ENCODE data around the gene SPAG7.

The SPAG7 gene

GRCh38 chr17:4998027-4998731 lies 30.6 kb upstream of the SPAG7 start:
- peak overlapping the region; percentile 71 to 95 for H3K4me3 ChIP-seq (ENCODE audit: low read length in 2 of 2)

GRCh38 chr17:4997302-4998026 lies 29.8 kb upstream of the SPAG7 start, which contains the start of the genes INCA1 and KIF1C:
Gene INCA1, minus strand, starts transcription at chr17:4997522. Its CDS starts 3,085 bp downstream, at chr17:4994437.
Gene KIF1C, plus strand, starts transcription at chr17:4997950. Its CDS starts 2,297 bp downstream, at chr17:5000247.
- WGBS, 2 donors (ENCODE audit: extremely low coverage in 2 of 2, insufficient read length in 2 of 2, insufficient replicate concordance in 1 of 2): no CpG with 5 or more reads among the region's 93 CpGs
- Histone ChIP-seq H4K91ac (ENCODE audit: low read depth, low read length, poor library complexity) (no peak within 1 kb of the TSS), H3K4me2 (ENCODE audit: insufficient read depth, low read length, poor library complexity, severe bottlenecking) (peak within 1 kb of the TSS; percentile 93), H4K8ac (ENCODE audit: low read depth, low read length) (peak within 1 kb of the TSS; percentile 43), H3K27ac (replicated peaks; ENCODE audit: low read length) (peak within 1 kb of the TSS; percentile 91), H3K36me3 (replicated peaks in 1 of 2; ENCODE audit: control insufficient read depth in 2 of 2, insufficient read depth in 2 of 2, low read length in 2 of 2) (peaks cover 11 to 24% of the 10 kb centered on the region in 2 donors), H2BK15ac (ENCODE audit: low read length) (peak within 1 kb of the TSS; percentile 85), H3K9me3 (replicated peaks in 1 of 2; ENCODE audit: control insufficient read depth in 2 of 2, insufficient read depth in 1 of 2, low read depth in 1 of 2, low read length in 2 of 2) (no peaks in the 10 kb centered on the region), H3K79me1 (ENCODE audit: low read depth, low read length) (peaks cover 9% of the 10 kb centered on the region), H2BK120ac (ENCODE audit: low read depth, low read length) (peak within 1 kb of the TSS; percentile 81), H3K4me1 (ENCODE audit: control insufficient read depth in 2 of 2, insufficient read depth in 1 of 2, low read depth in 1 of 2, low read length in 2 of 2) (peaks cover 6 to 18% of the 10 kb centered on the region in 2 donors), H3K18ac (ENCODE audit: low read length) (peak within 1 kb of the TSS; percentile 100), H3K23ac (ENCODE audit: low read depth, low read length, poor library complexity) (peak within 1 kb of the TSS; percentile 73), H2AFZ (ENCODE audit: low read length) (peak within 1 kb of the TSS; percentile 97), H2BK12ac (ENCODE audit: low read length) (peak within 1 kb of the TSS; percentile 41), H2BK5ac (ENCODE audit: low read length) (peak within 1 kb of the TSS; percentile 93), H3K4ac (ENCODE audit: low read length) (no peak within 1 kb of the TSS), H3K9ac (ENCODE audit: low read depth, low read length, poor library complexity) (peak within 1 kb of the TSS; percentile 98), H3K4me3 (ENCODE audit: low read length in 2 of 2) (peak within 1 kb of the TSS; percentile 71 to 95), H2AK5ac (ENCODE audit: low read depth, low read length) (peak within 1 kb of the TSS; percentile 84), H3K14ac (ENCODE audit: low read length) (peak within 1 kb of the TSS; percentile 49), H3K27me3 (ENCODE audit: control insufficient read depth in 3 of 3, insufficient read depth in 3 of 3, low read depth in 1 of 3, low read length in 3 of 3) (peaks cover 0 to 14% (median 4%) of the 10 kb centered on the region in 3 experiments)
- DNase-seq (ENCODE audit: low spot score): peak; percentile 89

More at GRCh38 chr17:4998027-4998731, 30.6 kb upstream of the SPAG7 start:
- Histone ChIP-seq H3K27ac (replicated peaks; ENCODE audit: low read length) (no peak overlapping the region), H2AK5ac (ENCODE audit: low read depth, low read length) (peak overlapping the region; percentile 53), H2BK120ac (ENCODE audit: low read depth, low read length) (peak overlapping the region; percentile 81), H3K79me1 (ENCODE audit: low read depth, low read length) (peaks cover 9% of the 10 kb centered on the region), H3K4me1 (ENCODE audit: control insufficient read depth in 2 of 2, insufficient read depth in 1 of 2, low read depth in 1 of 2, low read length in 2 of 2) (peaks cover 6 to 18% of the 10 kb centered on the region in 2 donors), H3K14ac (ENCODE audit: low read length) (peak overlapping the region; percentile 49), H3K36me3 (replicated peaks in 1 of 2; ENCODE audit: control insufficient read depth in 2 of 2, insufficient read depth in 2 of 2, low read length in 2 of 2) (peaks cover 13 to 30% of the 10 kb centered on the region in 2 donors), H2AFZ (ENCODE audit: low read length) (peak overlapping the region; percentile 97), H3K23ac (ENCODE audit: low read depth, low read length, poor library complexity) (peak overlapping the region; percentile 37), H4K8ac (ENCODE audit: low read depth, low read length) (peak overlapping the region; percentile 43), H2BK5ac (ENCODE audit: low read length) (peak overlapping the region; percentile 93), H3K9me3 (replicated peaks in 1 of 2; ENCODE audit: control insufficient read depth in 2 of 2, insufficient read depth in 1 of 2, low read depth in 1 of 2, low read length in 2 of 2) (no peaks in the 10 kb centered on the region), H3K9ac (ENCODE audit: low read depth, low read length, poor library complexity) (peak overlapping the region; percentile 98), H3K4me2 (ENCODE audit: insufficient read depth, low read length, poor library complexity, severe bottlenecking) (peak overlapping the region; percentile 93), H3K18ac (ENCODE audit: low read length) (peak overlapping the region; percentile 97), H3K27me3 (ENCODE audit: control insufficient read depth in 3 of 3, insufficient read depth in 3 of 3, low read depth in 1 of 3, low read length in 3 of 3) (peaks cover 0 to 14% (median 4%) of the 10 kb centered on the region in 3 experiments), H3K4ac (ENCODE audit: low read length) (no peak overlapping the region), H2BK12ac (ENCODE audit: low read length) (peak overlapping the region; percentile 41), H4K91ac (ENCODE audit: low read depth, low read length, poor library complexity) (no peak overlapping the region), H2BK15ac (ENCODE audit: low read length) (peak overlapping the region; percentile 85)
- DNase-seq (ENCODE audit: low spot score): peak; percentile 67
- WGBS, 2 donors (ENCODE audit: extremely low coverage in 2 of 2, insufficient read length in 2 of 2, insufficient replicate concordance in 1 of 2): no CpG with 5 or more reads among the region's 55 CpGs

DNA sequence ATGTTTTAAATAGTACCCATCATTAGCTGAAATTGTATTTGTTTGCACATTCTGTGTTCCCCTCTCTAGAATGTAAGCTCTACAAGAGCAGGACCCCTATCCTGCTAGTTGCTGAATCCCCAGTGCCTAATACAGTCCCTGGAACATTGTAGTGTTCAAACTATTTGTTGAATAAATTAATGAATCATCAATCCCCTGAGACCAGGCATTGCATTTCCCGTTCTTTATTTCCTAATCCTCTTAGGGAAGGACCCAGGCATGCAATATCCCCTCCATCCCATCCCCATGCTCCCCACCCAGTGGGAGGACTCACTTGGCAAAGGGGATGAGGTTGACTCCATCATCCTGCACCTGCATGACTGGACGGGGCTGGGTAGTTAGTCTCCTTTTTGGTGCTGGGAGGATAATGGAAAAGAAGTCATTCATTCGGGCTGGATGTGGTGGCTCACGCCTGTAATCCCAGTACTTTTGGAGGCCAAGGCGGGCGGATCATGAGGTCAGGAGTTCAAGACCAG lies 26.5 kb upstream of the SPAG7 start:
- DNase-seq (ENCODE audit: low spot score): no peak
- Histone ChIP-seq H3K18ac (ENCODE audit: low read length) (no peak overlapping the region), H2BK15ac (ENCODE audit: low read length) (no peak overlapping the region), H4K8ac (ENCODE audit: low read depth, low read length) (no peak overlapping the region), H3K4ac (ENCODE audit: low read length) (no peak overlapping the region), H2AFZ (ENCODE audit: low read length) (no peak overlapping the region), H2BK120ac (ENCODE audit: low read depth, low read length) (no peak overlapping the region), H2AK5ac (ENCODE audit: low read depth, low read length) (no peak overlapping the region), H3K4me1 (ENCODE audit: control insufficient read depth in 2 of 2, insufficient read depth in 1 of 2, low read depth in 1 of 2, low read length in 2 of 2) (peaks cover 5 to 12% of the 10 kb centered on the region in 2 donors), H3K36me3 (replicated peaks in 1 of 2; ENCODE audit: control insufficient read depth in 2 of 2, insufficient read depth in 2 of 2, low read length in 2 of 2) (no peaks in the 10 kb centered on the region), H4K91ac (ENCODE audit: low read depth, low read length, poor library complexity) (no peak overlapping the region), H2BK12ac (ENCODE audit: low read length) (no peak overlapping the region), H3K79me1 (ENCODE audit: low read depth, low read length) (peaks cover 2% of the 10 kb centered on the region), H3K23ac (ENCODE audit: low read depth, low read length, poor library complexity) (no peak overlapping the region), H3K9ac (ENCODE audit: low read depth, low read length, poor library complexity) (no peak overlapping the region), H3K14ac (ENCODE audit: low read length) (no peak overlapping the region), H3K4me3 (ENCODE audit: low read length in 2 of 2) (no peak overlapping the region), H3K9me3 (replicated peaks in 1 of 2; ENCODE audit: control insufficient read depth in 2 of 2, insufficient read depth in 1 of 2, low read depth in 1 of 2, low read length in 2 of 2) (no peaks in the 10 kb centered on the region), H3K4me2 (ENCODE audit: insufficient read depth, low read length, poor library complexity, severe bottlenecking) (no peak overlapping the region), H3K27ac (replicated peaks; ENCODE audit: low read length) (no peak overlapping the region), H3K27me3 (ENCODE audit: control insufficient read depth in 3 of 3, insufficient read depth in 3 of 3, low read depth in 1 of 3, low read length in 3 of 3) (peaks cover 4 to 17% (median 14%) of the 10 kb centered on the region in 3 experiments), H2BK5ac (ENCODE audit: low read length) (no peak overlapping the region)
- no CpG with 5 or more reads among the region's 6 CpGs for WGBS, 2 donors (ENCODE audit: extremely low coverage in 2 of 2, insufficient read length in 2 of 2, insufficient replicate concordance in 1 of 2)

All from neuronal stem cell (in vitro differentiated cells).